ENCODE data around the gene SPRY1.

Gene SPRY1

DNA sequence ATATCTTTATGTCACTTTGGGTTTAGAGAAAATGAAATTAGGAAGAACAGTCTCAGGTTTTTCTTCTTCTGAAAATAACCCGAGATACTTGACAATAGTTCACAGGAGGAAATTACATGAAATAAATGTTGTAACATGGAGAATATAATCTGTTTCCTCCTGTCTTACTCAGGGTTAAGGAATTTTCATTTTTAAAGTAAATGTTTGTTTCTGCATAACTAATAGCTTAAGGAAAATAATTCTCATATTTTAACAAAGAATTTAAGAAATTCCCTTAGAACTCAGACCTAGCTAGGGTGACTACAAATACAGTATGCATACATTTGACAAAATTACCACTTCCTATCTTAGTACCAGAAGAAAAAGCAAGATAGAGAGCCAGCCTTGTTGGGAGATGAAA is 17.2 kb upstream of the SPRY1 start:
- no peak for DNase-seq (ENCODE audit: low read depth in 2 of 3, low spot score in 1 of 3)

DNA sequence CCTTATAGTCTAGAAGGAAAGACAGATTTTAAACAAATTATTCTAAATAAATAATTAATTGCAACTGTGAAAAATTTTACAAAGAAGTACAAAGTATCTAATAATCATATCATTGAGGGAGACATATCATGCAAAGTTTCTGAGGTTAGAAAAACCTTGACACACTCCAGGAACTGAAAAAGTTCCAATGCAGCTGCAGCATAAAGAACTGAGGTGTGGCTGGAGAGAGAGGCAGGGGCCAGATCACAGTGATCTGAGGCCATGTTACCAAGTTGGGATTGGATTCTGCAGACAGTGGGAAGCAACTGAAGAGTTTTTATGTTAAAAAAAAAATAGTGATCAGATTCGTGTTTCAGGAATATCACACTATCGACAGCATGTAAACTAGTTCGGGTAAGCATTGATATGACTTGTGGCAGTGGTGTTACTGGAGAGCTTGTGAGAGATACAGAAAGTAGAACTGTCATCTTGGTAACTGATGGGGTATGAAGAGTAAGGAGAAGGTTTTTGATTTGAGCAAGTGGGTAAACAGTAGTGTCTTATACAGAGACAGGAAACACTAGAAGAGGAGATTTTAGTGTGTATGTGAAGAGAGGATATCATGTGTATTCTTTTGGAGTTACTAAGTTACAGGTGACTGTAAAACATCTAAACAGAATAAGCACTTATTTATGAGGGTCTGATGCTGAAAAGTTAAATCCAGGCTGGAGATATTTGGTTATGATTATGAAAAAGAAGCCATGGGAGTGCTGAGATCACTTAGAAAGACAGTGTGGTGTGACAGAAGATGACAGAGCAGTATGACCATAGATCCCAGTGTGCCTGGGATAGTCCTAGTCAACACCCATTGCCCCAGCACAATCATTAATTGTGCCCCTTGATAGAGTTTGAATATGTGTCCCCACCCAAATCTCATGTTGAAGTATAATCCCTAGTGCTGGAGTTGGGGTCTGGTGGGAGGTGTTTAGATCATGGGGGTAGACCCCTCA is 15.6 kb upstream of the SPRY1 start:
- no peak for DNase-seq (ENCODE audit: low read depth in 2 of 3, low spot score in 1 of 3)

DNA sequence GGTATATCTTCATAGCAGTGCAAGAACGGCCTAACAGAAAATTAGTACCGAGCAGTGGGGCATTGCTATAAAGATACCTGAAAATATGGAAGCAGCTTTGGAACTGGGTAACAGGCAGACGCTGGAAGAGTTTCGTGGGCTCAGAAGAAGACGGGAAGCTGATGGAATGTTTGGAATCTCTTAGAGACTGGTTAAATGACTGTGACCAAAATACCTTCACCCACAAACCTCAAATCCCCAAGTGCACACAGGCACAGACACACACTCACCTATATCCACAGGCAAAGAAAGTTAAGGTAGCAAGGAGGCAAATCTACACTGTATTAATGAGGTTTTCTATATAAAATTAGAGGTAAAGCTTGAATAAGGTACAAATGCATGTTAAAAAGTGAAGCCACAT is 14.6 kb upstream of the SPRY1 start:
- DNase-seq (ENCODE audit: low read depth in 2 of 3, low spot score in 1 of 3), result no peak

DNA sequence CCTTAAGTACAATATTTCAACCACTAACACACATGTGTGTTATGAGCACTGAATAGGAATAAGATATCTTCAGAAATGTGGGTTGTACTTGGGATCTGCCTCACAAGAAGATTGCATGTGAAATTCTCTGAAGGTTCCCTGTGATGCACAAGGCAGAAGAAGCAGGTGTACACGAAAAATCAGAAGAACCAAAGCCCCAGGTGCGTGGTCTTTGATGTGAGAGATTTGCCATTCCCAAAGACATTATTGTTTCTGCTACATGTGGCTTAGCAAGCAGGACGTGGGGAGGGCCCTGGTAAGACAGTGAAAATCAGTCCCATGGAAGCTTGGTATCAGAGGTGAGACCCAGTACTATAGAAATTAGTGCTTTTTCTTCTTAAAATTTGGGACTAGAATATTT is 13.0 kb upstream of the SPRY1 start:
- no peak for DNase-seq (ENCODE audit: low read depth in 2 of 3, low spot score in 1 of 3)

DNA sequence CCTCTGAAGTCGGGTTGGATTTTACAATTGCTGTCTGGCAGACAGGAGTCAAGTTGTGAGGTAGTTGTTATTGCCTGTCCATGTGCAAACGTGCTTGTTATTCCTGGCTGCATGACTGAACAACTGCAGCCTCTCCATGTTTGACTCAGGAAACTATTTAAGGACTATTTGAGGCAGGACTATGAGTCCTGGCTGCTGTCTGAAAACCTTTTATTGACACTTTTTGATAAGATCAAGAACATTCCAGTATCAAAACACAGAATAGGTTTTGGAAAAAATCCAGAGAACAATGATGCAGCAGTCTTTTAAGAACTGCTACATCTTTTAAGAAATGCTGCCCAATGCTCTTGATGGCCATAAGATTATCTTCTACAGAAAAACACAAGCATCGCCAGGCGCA is 10.0 kb upstream of the SPRY1 start:
- no peak for DNase-seq (ENCODE audit: low read depth in 2 of 3, low spot score in 1 of 3)

DNA sequence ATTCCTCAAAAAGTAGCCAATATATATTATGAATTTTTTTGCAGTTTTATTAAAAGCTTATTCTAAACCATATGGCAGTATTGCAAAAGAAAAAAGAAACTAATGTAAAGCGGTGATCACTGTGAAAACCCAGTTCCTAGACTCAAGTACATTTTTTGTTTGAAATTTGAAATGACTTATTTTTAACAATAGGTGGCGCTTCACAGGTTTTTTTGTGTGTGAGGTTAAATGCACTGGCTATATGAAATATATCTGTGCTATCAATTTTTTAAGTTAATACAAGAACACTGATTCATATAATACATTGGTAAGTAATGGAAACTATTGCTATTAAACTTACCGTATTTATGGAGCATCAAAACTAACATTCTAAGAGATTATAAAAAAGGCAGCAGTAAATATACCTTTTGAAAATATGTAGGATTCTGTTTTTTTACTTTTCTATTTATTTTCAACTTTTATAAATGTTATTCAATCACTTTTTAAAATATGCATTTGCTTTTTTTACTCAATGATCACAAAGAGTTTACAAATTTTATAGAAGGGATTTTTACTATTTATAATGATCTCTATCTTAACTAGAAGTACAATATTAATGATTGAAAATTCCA is 5.6 kb upstream of the SPRY1 start:
- no peak for DNase-seq (ENCODE audit: low read depth in 2 of 3, low spot score in 1 of 3)

DNA sequence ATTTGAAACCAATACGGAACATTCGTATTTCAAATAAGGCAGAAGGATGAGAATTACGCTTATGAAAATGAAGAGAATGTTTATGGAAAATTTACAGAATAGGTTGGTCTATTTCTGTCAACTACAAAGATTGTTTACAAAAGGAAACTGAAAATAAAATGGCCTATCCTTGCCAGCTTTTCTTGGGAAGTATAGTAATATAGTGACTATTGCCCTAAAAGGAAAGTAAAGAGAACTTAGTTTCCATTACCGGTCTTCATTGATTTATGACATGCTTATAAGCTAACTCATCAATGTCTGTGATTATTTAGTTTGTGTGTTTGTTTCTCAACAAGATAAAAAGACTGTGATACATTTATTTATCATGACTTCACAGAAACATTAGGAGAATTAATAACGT is 2.9 kb upstream of the SPRY1 start:
- no peak for DNase-seq (ENCODE audit: low read depth in 2 of 3, low spot score in 1 of 3)

DNA sequence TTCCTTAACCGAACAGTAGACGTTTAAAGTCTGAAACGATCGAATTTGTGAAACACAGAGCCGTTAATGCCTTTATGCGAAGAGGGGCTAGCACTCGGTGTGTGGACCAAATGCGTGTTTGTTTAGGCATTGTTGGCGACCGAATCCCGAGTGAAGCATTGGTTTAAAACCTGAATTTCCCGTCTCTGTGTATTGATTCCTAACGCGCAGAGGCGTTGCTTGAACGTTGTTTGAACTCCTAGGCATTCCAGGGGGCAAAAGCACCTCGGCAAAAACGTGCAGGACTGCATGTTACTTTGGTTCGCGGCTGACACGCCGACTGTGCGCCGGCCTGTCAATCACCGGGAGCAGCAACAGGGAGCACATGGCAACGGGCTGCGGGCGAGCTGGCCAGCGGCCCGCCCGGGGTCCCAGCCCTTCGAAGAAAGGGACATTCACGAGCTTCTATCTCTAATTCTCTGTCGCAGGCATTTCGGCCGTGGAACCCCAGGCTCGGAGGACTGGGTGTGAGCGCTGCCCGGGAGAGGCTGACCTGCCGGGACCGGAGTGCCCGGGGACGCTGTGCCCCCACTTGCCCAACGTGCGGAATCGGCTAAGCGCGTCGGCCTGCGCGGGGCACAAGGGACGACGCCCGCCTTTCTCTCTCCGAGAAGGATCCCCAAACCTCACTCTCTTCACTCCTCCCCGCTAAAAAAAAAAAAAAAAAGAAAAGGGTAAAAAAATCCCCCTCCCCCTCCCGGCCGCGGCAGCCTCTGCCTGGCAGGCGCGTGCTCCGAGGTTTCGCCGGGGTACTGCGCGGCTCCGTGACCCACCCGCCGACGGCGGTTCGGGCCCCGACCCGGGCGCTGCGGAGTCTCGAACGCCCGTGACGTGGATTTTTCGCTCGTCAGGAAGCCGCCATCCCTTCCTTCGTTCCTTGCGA is 810 bp downstream of the SPRY1 start:
- peak in 2 of 3 donors; percentile 32 to 37 for DNase-seq (ENCODE audit: low read depth in 2 of 3, low spot score in 1 of 3)

DNA sequence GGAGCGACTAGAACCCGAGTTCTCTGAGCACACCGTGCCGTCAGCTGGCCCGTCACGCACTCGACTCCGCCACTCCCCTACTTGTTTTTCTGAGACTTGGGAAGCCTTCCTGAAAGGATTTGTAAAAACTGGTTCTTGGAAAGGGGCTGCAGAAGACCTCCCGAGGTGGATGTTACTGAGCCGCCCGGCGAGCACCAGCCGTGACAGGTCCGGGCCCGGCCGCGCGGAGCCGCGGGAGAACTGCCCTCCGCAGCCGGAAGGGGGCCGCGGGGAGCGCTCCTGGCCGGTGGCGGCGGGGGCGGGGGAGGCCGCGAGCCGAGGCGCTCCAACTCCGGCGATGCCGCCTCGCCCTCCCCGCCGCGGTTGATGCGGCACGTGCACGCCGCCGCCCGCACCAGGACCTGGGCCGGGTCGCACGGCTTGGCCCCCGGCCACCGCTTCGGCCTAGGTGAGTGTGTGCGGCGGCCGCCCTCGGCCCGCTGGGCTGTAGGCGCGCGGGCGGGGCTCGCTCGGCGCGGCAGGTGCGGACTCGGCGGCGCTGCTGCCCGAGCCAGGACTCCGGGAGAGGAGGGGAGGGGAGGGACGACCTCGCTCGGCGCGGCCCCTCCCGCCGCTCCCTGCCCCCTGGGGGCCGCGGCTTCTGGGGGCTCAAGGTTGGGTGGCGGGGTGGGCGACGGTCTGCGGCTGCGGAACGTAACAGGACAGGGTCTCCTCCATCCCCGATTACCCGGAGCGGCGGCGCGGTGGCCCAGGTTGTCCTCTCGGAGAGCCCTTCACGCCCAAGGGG is 1.7 kb downstream of the SPRY1 start:
- peak; percentile 26 to 51 (median 32) for DNase-seq (ENCODE audit: low read depth in 2 of 3, low spot score in 1 of 3)

DNA sequence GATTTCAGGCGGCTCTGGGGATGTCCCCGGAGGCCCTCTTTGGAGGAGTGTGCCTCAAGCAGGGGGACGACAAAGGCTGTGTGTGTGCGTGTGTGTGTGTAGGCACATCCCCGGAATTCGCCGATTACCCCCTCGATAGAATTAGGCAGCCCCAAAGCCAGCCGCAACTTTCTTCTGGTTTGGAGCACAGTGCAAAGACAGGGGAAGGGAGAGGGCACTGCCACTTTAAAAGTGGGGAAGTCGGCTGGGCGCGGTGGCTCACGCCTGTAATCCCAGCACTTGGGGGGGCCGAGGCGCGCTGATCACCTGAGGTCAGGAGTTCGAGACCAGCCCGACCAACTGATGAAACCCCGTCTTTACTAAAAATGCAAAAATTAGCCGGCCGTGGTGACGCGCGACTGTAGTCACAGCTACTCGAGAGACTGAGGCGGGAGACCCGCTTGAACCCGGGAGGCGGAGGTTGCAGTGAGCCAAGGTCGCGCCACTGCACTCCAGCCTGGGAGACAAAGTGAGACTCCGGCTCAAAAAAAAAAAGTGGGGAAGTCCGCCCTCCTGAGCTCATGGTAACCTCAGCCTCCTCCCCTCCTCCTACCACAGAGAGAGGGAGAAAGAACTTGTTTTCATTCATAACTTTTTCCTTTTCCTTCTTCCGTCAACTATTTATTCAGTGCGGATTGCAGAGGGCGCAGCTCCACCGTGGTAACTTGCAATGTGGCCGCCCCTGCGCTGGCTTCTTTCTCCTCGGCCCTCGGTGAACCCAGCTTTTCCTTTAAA is 2.4 kb downstream of the SPRY1 start:
- peak; percentile 33 to 41 (median 34) for DNase-seq (ENCODE audit: low read depth in 2 of 3, low spot score in 1 of 3)

DNA sequence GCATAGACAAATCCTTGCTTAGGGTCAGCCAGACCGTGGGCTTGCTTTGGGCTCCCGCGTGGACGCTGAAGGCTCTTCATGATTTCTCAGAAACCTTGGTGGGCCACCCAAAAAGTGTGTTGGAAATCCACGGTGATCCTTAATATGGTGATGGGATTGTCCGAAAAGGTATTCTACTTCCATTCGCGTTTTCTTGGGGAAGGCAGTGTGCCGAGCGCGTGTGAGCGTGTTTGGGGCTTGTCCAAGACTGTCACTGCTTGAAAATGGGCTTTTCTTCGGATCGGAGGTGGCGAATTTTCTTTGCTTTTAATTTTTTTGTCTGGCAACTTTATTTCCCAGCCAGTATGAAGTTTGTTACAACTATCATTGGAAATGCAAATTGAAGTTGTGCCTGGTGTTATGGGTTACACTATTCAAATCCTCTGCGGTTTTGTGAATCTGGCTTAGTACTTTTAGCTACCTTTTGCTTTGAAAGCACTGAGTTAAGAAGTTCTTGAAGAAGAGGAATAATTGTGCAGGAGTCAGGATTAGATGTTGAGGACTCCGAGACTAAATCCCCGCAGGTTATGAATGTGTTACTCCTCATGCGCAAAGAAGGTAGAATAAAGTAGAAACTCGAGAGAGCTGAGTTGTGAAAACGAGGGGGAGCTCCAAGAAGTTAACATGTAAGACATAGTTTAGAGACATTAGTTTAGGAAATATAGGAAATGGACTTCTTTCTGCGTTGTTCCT is 3.2 kb downstream of the SPRY1 start:
- DNase-seq (ENCODE audit: low read depth in 2 of 3, low spot score in 1 of 3), result no peak

DNA sequence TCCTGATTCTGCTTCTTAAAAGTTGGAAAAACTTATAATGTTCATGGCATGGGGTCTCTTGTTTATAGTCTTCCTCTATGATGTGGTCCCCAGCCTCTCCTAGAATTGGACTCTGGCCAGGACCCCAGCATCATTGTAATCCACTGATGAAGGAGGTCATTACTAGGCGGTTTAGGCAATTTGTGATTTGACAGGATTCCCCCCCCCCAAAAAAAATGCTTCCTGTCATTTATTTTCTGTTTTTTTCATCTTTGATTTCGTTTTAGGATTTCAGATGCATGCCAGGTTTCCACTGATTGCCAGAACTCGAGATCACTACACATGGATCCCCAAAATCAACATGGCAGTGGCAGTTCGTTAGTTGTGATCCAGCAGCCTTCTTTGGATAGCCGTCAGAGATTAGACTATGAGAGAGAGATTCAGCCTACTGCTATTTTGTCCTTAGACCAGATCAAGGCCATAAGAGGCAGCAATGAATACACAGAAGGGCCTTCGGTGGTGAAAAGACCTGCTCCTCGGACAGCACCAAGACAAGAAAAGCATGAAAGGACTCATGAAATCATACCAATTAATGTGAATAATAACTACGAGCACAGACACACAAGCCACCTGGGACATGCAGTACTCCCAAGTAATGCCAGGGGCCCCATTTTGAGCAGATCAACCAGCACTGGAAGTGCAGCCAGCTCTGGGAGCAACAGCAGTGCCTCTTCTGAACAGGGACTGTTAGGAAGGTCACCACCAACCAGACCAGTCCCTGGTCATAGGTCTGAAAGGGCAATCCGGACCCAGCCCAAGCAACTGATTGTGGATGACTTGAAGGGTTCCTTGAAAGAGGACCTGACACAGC is 4.9 kb downstream of the SPRY1 start:
- DNase-seq (ENCODE audit: low read depth in 2 of 3, low spot score in 1 of 3), result no peak

DNA sequence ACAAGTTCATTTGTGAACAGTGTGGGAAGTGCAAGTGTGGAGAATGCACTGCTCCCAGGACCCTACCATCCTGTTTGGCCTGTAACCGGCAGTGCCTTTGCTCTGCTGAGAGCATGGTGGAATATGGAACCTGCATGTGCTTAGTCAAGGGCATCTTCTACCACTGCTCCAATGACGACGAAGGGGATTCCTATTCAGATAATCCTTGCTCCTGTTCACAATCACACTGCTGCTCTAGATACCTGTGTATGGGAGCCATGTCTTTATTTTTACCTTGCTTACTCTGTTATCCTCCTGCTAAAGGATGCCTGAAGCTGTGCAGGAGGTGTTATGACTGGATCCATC is 5.5 kb downstream of the SPRY1 start:
- no peak for DNase-seq (ENCODE audit: low read depth in 2 of 3, low spot score in 1 of 3)

DNA sequence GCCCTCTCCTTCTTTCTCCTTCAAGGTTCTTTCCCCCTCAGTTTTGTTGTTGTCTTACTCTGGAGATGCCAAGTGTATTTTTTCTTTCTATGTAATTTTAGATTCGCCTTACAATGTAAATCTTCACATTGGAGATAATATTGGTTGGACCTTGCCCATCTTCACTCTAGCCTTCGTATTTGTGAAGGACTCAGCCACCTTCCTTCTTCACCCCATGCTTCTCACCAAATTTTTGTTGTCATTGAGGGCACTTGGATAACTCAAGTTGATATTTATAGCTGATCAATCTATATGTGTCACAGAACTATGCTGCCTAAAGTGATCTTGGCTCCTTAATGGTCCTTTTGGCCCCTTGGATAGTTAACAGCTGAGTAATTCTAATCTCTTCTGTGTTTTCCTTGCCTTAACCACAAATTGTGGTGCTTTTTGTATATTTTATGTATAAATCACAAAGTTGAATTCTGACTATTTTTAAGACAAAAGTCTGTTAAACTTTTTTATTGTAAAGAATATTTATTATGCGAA is 6.5 kb downstream of the SPRY1 start:
- no peak for DNase-seq (ENCODE audit: low read depth in 2 of 3, low spot score in 1 of 3)

DNA sequence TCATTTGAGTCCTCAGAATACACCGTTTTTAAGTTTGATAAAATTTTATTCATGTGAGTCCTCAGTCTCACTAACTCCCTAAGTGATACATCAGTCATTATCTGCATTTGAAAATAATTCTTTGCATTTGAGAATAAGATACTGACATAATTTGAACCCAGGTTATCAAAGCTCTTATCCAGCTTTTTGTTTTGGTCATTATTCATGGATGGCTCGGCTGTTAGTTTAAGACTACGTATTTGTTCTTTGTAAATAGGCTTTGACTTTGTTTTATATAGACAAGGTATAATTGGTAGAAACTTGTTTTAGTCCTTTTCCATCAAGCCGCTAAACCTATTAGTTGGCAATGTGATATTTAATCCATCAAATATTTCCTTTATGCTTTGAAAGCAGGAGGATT is 7.9 kb downstream of the SPRY1 start:
- DNase-seq (ENCODE audit: low read depth in 2 of 3, low spot score in 1 of 3), result no peak

DNA sequence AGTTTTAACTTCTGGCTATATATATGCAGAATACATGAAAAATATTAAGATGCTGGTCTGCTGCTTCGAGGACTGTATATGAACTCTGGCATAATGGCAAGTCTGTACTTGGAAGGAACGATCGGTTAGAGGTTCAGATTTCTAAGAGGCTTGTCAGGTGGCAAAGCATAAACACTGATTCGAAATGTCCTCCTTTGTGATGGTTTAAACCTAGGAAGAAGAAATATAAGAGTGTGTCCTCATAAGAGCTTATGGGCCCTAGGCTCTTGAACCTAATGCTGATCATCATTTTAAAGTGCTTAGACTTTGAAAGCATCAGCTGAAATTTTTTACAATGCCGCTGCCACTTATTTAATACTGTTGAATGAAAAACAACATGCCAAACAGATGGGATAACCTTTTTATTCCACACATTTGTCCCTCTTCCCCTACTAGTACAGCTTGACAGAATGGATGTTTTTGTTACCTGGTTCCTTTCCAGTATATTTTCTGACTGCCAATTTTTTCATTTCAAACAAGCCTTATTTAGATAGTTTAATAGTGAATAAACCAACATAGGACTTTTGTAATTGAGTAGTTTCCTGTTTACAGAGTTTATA is 8.8 kb downstream of the SPRY1 start:
- DNase-seq (ENCODE audit: low read depth in 2 of 3, low spot score in 1 of 3), result no peak

DNA sequence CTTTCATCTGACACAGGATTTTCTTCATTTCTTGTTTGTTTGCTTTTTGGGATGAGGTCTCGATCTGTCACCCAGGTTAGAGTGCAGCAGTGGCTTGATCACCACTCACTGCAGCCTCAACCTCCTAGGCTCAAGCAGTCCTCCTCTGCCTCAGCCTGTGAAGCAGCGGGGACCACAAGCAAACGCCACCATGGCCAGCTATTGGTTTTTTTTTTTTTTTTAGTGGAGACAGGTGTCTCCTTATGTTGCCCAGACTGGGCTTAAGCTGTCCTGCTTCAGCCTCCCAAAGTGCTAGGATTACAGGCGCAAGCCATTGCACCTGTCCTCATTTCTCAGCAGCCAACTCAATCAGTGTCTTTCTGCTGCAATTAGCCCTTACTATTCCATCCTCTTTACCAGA is 10.3 kb downstream of the SPRY1 start:
- DNase-seq (ENCODE audit: low read depth in 2 of 3, low spot score in 1 of 3), result no peak
